WERI-Rb-1 (cell line): ENCODE measurements around the gene PTPRN2.

Source experiments
- DNase-seq: peaks from one replicate; pipeline ENCODE4 v3.0.0-alpha.2; 2020
- H3K27ac ChIP-seq: fragments of 250-450 bp; sonication (Bioruptor Pico); 2 replicates; pipeline ENCODE4 v1.5.1; 2020; ENCODE audit warnings: mild to moderate bottlenecking, moderate library complexity
- H3K27me3 ChIP-seq: fragments of 250-450 bp; sonication (Bioruptor Pico); 2 replicates; pipeline ENCODE4 v1.5.1; 2021; ENCODE audit warnings: mild to moderate bottlenecking, low read depth, moderate library complexity; ENCODE audit not compliant: insufficient read depth, severe bottlenecking
- H3K36me3 ChIP-seq: fragments of 250-450 bp; sonication (Bioruptor Pico); 2 replicates; pipeline ENCODE4 v1.5.1; 2020; ENCODE audit warnings: mild to moderate bottlenecking, moderate library complexity
- H3K4me3 ChIP-seq: 2 replicates; pipeline ENCODE4 v1.5.1; 2011; ENCODE audit warnings: low read depth, mild to moderate bottlenecking, control low read depth, low read length
- H3K9me3 ChIP-seq: fragments of 250-450 bp; sonication (Bioruptor Pico); 2 replicates; pipeline ENCODE4 v1.5.1; 2021; ENCODE audit warnings: mild to moderate bottlenecking, moderate library complexity; ENCODE audit not compliant: severe bottlenecking
- CTCF ChIP-seq: IDR thresholded peaks from 2 replicates; pipeline ENCODE4 v1.5.1; 2011; ENCODE audit warnings: low read depth, mild to moderate bottlenecking, control low read depth, inconsistent platforms, low read length

The PTPRN2 gene

DNA sequence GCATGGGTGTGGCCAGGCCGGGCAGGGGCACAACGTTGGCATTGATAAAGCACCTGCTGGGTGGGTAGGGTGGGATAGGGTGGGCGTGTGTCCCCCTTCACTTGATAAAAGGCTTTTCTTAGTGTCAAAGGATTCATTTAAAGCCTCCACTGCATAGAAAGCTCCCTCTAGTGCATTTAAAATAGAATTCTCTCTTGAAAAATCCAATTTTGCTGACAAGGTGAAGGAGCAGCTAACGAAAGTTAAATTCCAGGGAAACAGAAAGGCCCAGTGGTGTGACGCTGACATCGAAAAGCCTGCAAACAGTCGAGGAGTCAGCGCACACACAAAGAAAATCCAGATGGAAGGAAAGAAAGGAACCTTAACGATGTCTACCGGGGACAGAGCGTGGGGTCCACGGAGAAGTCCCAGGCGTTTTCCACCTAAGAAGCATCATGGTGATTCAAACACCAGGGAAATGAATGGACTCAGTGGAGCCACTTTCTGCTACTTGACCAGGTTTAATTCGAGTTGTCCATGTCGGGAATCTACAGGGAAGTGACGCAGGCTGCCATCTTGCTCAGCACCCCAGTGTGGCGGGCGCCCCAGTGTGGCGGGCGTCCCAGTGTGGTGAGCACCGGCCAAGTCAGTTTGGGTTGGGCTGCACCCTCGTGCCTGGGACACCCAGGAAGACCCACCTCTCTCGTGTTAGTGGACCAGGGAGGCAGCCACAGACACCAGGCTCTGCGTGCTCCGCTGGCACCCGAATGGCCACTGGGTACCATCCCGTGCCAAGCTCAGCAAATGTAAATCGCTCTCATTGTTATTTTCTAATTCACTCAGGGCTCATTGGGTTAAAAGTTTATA lies 1033.0 kb downstream of the PTPRN2 start:
- no peaks in the 10 kb centered on the region for H3K9me3 ChIP-seq
- H3K4me3 ChIP-seq: no peak overlapping the region
- TF ChIP-seq CTCF: no peak
- no peak overlapping the region for H3K27ac ChIP-seq
- H3K27me3 ChIP-seq: no peaks in the 10 kb centered on the region
- H3K36me3 ChIP-seq: no peaks in the 10 kb centered on the region
- no peak for DNase-seq

DNA sequence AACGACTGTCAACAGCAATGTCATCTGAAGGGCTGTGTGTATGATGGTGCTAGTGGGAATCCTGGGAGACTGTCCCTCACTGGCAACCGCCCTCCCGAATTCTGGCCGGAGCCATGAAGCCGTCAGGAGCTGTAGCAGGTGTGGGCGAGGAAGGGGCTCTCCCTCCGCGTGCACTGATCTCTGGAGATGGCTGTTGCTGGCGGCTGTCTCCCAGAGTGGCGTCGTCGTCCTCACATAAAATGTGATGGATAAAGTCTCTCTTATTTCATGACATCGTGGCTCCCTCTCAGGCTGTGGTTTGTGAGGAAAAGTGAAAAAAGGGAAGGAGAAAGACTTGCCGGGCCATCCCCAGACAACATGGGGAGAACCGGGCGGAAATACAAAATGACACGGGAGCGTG lies 1034.4 kb downstream of the PTPRN2 start:
- H3K9me3 ChIP-seq: no peaks in the 10 kb centered on the region
- no peak overlapping the region for H3K4me3 ChIP-seq
- no peaks in the 10 kb centered on the region for H3K27me3 ChIP-seq
- no peak for DNase-seq
- no peak for TF ChIP-seq CTCF
- no peaks in the 10 kb centered on the region for H3K36me3 ChIP-seq
- H3K27ac ChIP-seq: no peak overlapping the region

- H3K9me3 ChIP-seq: no peaks in the 10 kb centered on the region
- no peak overlapping the region for H3K4me3 ChIP-seq
- no peak for TF ChIP-seq CTCF
- DNase-seq: no peak
- no peaks in the 10 kb centered on the region for H3K27me3 ChIP-seq
- H3K27ac ChIP-seq: no peak overlapping the region
- no peaks in the 10 kb centered on the region; the same call in 1 of the 2 replicates for H3K36me3 ChIP-seq
Measured at GRCh38 chr7:157552295-157552993, 1035.2 kb downstream of the PTPRN2 start.

DNA sequence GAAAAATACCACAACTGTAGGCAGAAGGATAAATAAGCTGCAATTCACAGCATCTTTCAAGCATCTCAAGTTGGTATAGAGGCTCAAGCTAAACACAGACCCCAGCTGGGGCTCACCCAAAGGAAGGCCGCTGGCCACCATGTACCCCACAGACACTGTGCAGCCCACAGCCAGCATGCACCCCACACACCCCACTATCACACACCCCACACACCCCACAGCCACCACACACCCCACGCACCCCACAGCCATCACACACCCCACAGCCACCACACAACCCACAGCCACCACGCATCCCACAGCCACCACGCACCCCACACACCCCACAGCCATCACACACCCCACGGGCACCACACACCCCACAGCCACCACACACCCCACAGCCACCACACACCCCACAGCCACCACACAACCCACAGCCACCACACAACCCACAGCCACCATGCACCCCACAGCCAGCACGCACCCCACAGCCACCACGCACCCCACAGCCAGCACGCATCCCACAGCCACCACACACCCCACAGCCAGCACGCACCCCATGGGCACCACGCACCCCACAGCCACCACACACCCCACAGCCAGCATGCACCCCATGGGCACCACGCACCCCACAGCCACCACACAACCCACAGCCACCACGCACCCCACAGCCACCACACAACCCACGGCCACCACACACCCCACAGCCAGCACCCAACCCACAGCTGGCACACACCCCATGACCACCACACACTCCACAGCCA lies 1036.1 kb downstream of the PTPRN2 start:
- no peak for TF ChIP-seq CTCF
- no peak overlapping the region for H3K4me3 ChIP-seq
- H3K9me3 ChIP-seq: no peaks in the 10 kb centered on the region
- H3K27ac ChIP-seq: no peak overlapping the region
- no peak for DNase-seq
- H3K36me3 ChIP-seq: no peaks in the 10 kb centered on the region; the same call in 1 of the 2 replicates
- H3K27me3 ChIP-seq: no peaks in the 10 kb centered on the region

- H3K27ac ChIP-seq: no peak overlapping the region
- no peak overlapping the region for H3K4me3 ChIP-seq
- no peaks in the 10 kb centered on the region for H3K27me3 ChIP-seq
- H3K9me3 ChIP-seq: no peaks in the 10 kb centered on the region
- TF ChIP-seq CTCF: no peak
- no peak for DNase-seq
- H3K36me3 ChIP-seq: no peaks in the 10 kb centered on the region; the same call in 1 of the 2 replicates
Measured at GRCh38 chr7:157550300-157551275, 1037.0 kb downstream of the PTPRN2 start.
